Aorta (tissue), 5 donors: ENCODE measurements around the gene SHTN1. TPM values are rescaled to one million over a fixed set of nuclear protein-coding genes. Genes with fewer than 3 reads are reported as not detected.
A peak's percentile ranks its signal among the peaks of the same experiment; 100 is the strongest.

ENCODE experiments used
- ATAC-seq: fragments of 200-7000 bp; cut with Tn5 transposase; one replicate; pipeline ENCODE4 v1.9.1; 2022; ENCODE audit warnings: moderate library complexity; ENCODE audit not compliant: low FRiP score
- DNase-seq, 2 donors: peaks; one replicate each; pipeline ENCODE4 v3.0.0-alpha.2; 2020
- H3K27ac ChIP-seq, 2 donors: one replicate each; pipeline ENCODE4 v1.5.1; 2013; ENCODE audit warnings: low read length in 2 of 2, mild to moderate bottlenecking in 2 of 2, moderate library complexity in 2 of 2, control low read depth in 1 of 2, inconsistent platforms in 1 of 2, low read depth in 1 of 2
- H3K27me3 ChIP-seq, 2 donors: one replicate each; pipeline ENCODE4 v1.6.1; 2013; ENCODE audit warnings: control low read depth in 1 of 2, low read length in 1 of 2, mild to moderate bottlenecking in 1 of 2, moderate library complexity in 1 of 2; ENCODE audit not compliant: insufficient read depth in 2 of 2, control insufficient read depth in 1 of 2
- H3K36me3 ChIP-seq, 2 donors: one replicate each; pipeline ENCODE4 v1.6.1; 2013; ENCODE audit warnings: control low read depth in 1 of 2, low read length in 1 of 2, mild to moderate bottlenecking in 1 of 2; ENCODE audit not compliant: insufficient read depth in 2 of 2, control insufficient read depth in 1 of 2
- H3K4me1 ChIP-seq, 2 donors: one replicate each; pipeline ENCODE4 v1.6.1; 2013; ENCODE audit warnings: low read length in 2 of 2, control low read depth in 1 of 2, mild to moderate bottlenecking in 1 of 2, moderate library complexity in 1 of 2; ENCODE audit not compliant: insufficient read depth in 2 of 2, control insufficient read depth in 1 of 2
- H3K4me3 ChIP-seq, 2 donors: one replicate each; pipeline ENCODE4 v1.5.1; 2013; ENCODE audit warnings: low read length in 2 of 2, control low read depth in 1 of 2, mild to moderate bottlenecking in 1 of 2
- H3K9me3 ChIP-seq: one replicate; pipeline ENCODE4 v1.6.1; 2013; ENCODE audit warnings: mild to moderate bottlenecking, low read length; ENCODE audit not compliant: control insufficient read depth
- WGBS, 2 donors: extraction: QIAGEN DNeasy Blood & Tissue Kit; methylation state at CpG; one replicate each; pipeline ENCODE4 v1.1.7; 2013; 5-methylcytosine and 5-hydroxymethylcytosine counted together
- intact Hi-C, 2 donors: fragments of 100-400 bp; cut with DNase I; formaldehyde crosslinking; loops; one replicate each; pipeline versions ENCODE4 v1.14.2 to v1.15.0; 2022
- polyA plus RNA-seq, 2 donors: library from polyadenylated mRNA; stranded (reverse); fragments of 200-250 nt; gene quantifications; one replicate each; pipeline ENCODE4 v1.2.3, GENCODE V29; 2013
- total RNA-seq, 2 donors: library from RNA; stranded (reverse); fragmentation: NEBNext Ultra II Directional; extraction: Animal tissue kit (Norgen Biotek cat#: 25700); gene quantifications; one replicate each; pipeline ENCODE4 v1.2.1, GENCODE V29; 2021
- donor health status: healthy with polysubstance abuse.
- donor health status: Bipolar disorder and iron deficiency.
- donor health status: DM: no; HTN: no; CAD: no.
- donor health status: DM: no; HTN: no; CAD: no.
- donor health status: DM: yes; HTN: yes; CAD: no.

Gene SHTN1
- total and polyA plus RNA-seq, 4 donors: 4.9 to 26.1 (median 16.0) TPM

DNA sequence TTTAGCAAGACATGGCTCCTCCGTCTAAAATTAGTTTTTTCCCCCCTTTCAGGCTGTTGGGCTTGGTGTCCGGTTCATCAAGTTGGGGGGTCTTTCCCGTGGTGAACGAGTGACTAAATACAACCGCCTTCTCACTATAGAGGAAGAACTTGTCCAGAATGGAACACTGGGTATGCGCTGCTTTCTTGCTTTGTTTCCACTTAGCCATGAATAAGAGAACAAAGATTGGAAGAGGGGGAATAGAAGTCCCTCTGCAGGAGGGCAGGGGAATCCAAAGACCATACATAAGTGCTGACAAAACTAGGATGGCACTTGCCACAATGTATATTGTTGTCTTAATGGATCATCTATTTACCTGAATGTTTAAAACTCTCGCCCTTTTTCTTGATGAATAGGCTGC is 125.2 kb downstream of the SHTN1 start:
- H3K4me3 ChIP-seq: no peak overlapping the region
- no peaks in the 10 kb centered on the region for H3K4me1 ChIP-seq
- no peaks in the 10 kb centered on the region for H3K27me3 ChIP-seq
- H3K9me3 ChIP-seq: no peaks in the 10 kb centered on the region
- 68 to 72% methylated on average over 7 of the region's 7 CpGs for WGBS, 2 donors
- no peaks in the 10 kb centered on the region for H3K36me3 ChIP-seq
- DNase-seq: no peak
- intact Hi-C loops: no loop called here
- no peak for ATAC-seq
- H3K27ac ChIP-seq: no peak overlapping the region

DNA sequence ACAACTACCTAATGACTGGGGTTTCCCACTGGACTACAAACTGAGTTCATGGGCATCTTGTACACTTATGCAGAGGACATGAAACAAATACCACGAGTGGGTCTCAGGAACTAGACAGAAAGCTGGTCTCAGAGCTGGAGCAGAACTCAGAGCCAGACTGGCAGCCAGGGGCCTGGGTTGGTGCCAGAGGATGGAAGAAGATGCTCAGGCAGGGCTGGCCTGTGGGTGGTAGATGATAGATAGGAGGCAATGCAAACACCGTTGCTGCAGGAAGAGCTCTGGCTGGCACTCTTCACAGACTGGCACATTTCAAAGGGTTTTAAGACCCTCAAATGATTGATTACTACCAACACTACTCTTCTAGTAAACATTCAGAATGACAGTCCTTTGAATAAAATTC is 126.9 kb downstream of the SHTN1 start:
- ATAC-seq (no peak), DNase-seq (no peak)
- Histone ChIP-seq H3K4me3 (no peak overlapping the region), H3K4me1 (no peaks in the 10 kb centered on the region), H3K36me3 (no peaks in the 10 kb centered on the region), H3K9me3 (no peaks in the 10 kb centered on the region), H3K27ac (no peak overlapping the region), H3K27me3 (no peaks in the 10 kb centered on the region)
- intact Hi-C loops: no loop called here
- WGBS, 2 donors: 67 to 71% methylated on average over 2 of the region's 2 CpGs

- no peak for ATAC-seq
- no peak overlapping the region for H3K4me3 ChIP-seq
- WGBS, 2 donors: 79% methylated on average over 3 of the region's 3 CpGs
- intact Hi-C loops: no loop called here
- no peak for DNase-seq
- no peak overlapping the region for H3K27ac ChIP-seq
- H3K4me1 ChIP-seq: no peaks in the 10 kb centered on the region
- H3K27me3 ChIP-seq: no peaks in the 10 kb centered on the region
- no peaks in the 10 kb centered on the region for H3K9me3 ChIP-seq
- H3K36me3 ChIP-seq: no peaks in the 10 kb centered on the region
Measured at GRCh38 chr10:116877391-116877790, 127.6 kb downstream of the SHTN1 start.

DNA sequence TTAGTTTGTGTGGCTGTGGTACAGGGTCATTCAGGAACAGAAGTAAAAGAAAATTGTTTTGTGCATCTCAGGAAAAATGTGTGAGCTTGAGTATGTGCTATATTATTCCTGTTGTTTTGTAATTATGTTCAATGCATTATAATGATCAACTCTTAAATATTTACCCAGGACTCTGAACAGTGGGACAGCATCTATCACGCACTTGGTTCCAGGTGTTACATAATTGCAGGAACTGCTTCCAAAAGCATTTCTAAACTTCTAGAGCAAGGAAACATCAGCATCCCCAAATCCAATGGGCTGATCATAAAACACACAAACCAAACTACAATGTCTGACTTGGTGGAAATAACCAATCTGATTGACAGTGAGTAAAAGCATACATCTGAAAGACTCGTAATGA is 129.1 kb downstream of the SHTN1 start:
- no peaks in the 10 kb centered on the region for H3K27me3 ChIP-seq
- whole genome bisulfite sequencing, 2 donors: 79 to 86% methylated on average over 2 of the region's 2 CpGs
- ATAC-seq (no peak), DNase-seq (no peak)
- H3K36me3 ChIP-seq: no peaks in the 10 kb centered on the region
- no peak overlapping the region for H3K27ac ChIP-seq
- no peak overlapping the region for H3K4me3 ChIP-seq
- intact Hi-C loops: no loop called here
- H3K4me1 ChIP-seq: no peaks in the 10 kb centered on the region
- no peaks in the 10 kb centered on the region for H3K9me3 ChIP-seq

DNA sequence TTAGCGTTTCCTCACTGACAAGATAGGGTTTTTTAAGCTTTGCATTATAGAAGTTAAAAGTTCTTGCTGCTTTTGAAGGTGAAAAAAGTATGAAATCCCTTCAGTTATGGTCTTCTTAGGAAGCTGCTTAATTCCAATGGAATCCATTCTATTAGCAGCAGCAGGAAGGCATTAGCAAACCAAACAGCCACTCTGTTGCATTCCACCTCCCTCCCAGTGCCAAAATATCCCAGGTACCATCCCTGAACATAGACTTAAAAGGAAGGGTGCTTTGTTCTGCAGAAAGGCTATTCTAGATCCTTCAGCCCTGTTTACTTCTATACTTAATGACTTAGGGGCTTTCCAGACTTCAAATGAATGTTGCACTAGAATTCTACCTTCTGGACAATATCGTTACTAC is 131.9 kb downstream of the SHTN1 start:
- H3K9me3 ChIP-seq: no peaks in the 10 kb centered on the region
- no peak overlapping the region for H3K4me3 ChIP-seq
- ATAC-seq: no peak
- no peaks in the 10 kb centered on the region for H3K27me3 ChIP-seq
- H3K27ac ChIP-seq: no peak overlapping the region
- no peak for DNase-seq
- WGBS, 2 donors: 41 to 47% methylated on average over 2 of the region's 2 CpGs
- H3K4me1 ChIP-seq: no peaks in the 10 kb centered on the region
- no peaks in the 10 kb centered on the region for H3K36me3 ChIP-seq
- intact Hi-C loops: no loop called here

DNA sequence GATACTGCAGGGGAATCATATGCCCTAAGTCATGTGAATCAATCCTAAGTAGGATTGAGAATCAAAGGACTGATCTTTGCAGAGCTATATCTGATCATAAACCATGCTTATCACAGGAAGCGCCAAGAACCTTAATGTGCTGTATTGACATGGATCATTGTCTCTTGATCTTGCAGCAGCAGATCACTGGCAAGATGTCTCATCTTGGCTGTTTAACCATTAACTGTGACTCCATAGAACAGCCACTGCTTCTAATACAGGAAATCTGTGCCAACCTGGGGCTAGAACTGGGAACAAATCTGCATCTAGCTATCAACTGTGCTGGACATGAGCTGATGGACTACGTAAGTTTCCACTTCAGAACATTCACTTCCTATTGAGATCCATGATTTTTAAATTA is 134.0 kb downstream of the SHTN1 start:
- H3K27ac ChIP-seq: no peak overlapping the region
- H3K27me3 ChIP-seq: no peaks in the 10 kb centered on the region
- no peak overlapping the region for H3K4me3 ChIP-seq
- WGBS, 2 donors: 94 to 98% methylated on average over 2 of the region's 2 CpGs
- H3K36me3 ChIP-seq: no peaks in the 10 kb centered on the region
- DNase-seq (no peak), ATAC-seq (no peak)
- H3K9me3 ChIP-seq: no peaks in the 10 kb centered on the region
- intact Hi-C loops: no loop called here
- no peaks in the 10 kb centered on the region for H3K4me1 ChIP-seq

GRCh38 chr10:116868722-116869121 is 136.3 kb downstream of the SHTN1 start:
- no peaks in the 10 kb centered on the region for H3K9me3 ChIP-seq
- ATAC-seq (no peak), DNase-seq (no peak)
- H3K4me1 ChIP-seq: no peaks in the 10 kb centered on the region
- intact Hi-C loops: no loop called here
- H3K36me3 ChIP-seq: no peaks in the 10 kb centered on the region
- 67 to 71% methylated on average over 4 of the region's 4 CpGs for WGBS, 2 donors
- no peak overlapping the region for H3K27ac ChIP-seq
- no peak overlapping the region for H3K4me3 ChIP-seq
- no peaks in the 10 kb centered on the region for H3K27me3 ChIP-seq

DNA sequence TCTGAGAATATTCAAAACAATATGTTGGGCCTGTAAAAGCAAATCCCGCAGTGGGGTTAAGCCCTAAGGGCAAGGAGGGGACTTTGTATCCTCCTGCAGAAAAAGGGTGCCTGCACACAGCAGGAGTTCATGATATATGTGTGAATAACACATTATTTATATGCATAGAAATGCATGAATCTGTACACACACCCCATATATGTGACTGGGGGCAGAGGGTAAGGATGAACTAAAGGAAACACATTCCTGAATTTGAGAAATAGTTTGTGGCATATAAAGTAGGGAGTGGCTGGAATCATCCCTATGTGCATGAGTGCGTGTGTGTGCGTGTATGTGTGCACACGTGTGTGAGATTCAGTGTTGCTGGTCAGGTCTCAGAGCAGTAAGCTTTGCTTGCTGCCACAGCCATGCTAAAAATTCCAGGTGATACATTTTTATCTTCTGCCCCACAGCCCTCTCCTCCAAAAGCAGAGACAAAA is 136.8 kb downstream of the SHTN1 start:
- Histone ChIP-seq H3K27me3 (no peaks in the 10 kb centered on the region), H3K27ac (no peak overlapping the region), H3K36me3 (no peaks in the 10 kb centered on the region), H3K9me3 (no peaks in the 10 kb centered on the region), H3K4me1 (no peaks in the 10 kb centered on the region), H3K4me3 (no peak overlapping the region)
- ATAC-seq: no peak
- intact Hi-C loops: no loop called here
- 65 to 66% methylated on average over 4 of the region's 4 CpGs for WGBS, 2 donors
- DNase-seq: no peak

GRCh38 chr10:116866987-116867595 is 137.9 kb downstream of the SHTN1 start:
- Histone ChIP-seq H3K9me3 (no peaks in the 10 kb centered on the region), H3K4me1 (no peaks in the 10 kb centered on the region), H3K36me3 (no peaks in the 10 kb centered on the region), H3K27ac (no peak overlapping the region), H3K27me3 (no peaks in the 10 kb centered on the region), H3K4me3 (no peak overlapping the region)
- WGBS, 2 donors: 37 to 42% methylated on average over 6 of the region's 6 CpGs
- ATAC-seq (peak; percentile 51), DNase-seq (no peak)
- intact Hi-C loops: no loop called here
